ENCODE measurements around the gene OSTN.
"Not testable (repeated sequence)": the region's sequence is repeated elsewhere in the genome, so short reads cannot be mapped to it uniquely, and the experiment has no call there.

Gene OSTN

GRCh38 chr3:191235331-191236314 lies 36.6 kb downstream of the OSTN start:
- DNase-seq (ENCODE audit: low spot score) = no peak

DNA sequence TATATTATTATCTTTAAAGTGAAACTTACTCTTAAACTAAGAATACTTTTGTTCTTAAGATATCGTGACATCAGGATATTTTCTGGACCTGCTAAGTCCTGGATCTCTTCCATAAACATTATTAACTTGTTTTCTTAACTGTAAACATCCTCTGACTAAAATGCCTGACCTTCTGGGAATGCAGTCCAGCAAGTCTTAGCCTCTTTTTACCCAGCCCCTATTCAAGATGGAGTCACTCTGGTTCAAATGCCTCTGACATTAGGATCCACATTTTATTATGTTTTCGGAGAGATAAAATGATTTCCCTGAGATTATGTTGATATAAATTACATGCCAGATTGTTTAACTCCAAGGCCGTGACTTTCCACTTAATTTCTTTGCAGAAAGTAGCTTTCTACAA lies 37.6 kb downstream of the OSTN start:
- DNase-seq (ENCODE audit: low spot score) = no peak

GRCh38 chr3:191237047-191237882 lies 38.2 kb downstream of the OSTN start:
- DNase-seq (ENCODE audit: low spot score) = no peak

DNA sequence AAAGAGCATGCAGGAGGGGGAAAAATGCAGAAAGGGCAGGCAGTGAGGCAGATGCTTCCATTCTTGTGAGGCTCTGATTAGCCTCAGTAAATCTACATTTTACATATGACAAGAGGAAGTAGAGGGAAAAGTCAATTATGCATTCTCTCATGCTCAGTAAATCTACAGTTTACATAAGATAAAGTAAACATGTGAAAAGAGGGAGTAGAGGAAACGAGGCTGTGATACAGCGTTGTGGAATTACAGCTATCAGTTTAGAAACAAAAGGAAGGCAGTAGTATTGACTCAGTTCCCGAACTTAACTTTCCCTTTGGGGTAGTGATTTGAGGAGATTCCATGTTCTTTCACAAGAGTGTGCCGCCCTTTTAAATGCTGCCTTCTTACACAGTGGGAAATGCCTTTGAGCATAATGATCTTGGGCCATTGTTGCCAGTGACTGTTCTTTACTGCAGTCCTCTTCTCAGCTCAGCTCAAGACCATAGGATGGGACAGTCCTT lies 39.3 kb downstream of the OSTN start:
- no peak for DNase-seq (ENCODE audit: low spot score)

DNA sequence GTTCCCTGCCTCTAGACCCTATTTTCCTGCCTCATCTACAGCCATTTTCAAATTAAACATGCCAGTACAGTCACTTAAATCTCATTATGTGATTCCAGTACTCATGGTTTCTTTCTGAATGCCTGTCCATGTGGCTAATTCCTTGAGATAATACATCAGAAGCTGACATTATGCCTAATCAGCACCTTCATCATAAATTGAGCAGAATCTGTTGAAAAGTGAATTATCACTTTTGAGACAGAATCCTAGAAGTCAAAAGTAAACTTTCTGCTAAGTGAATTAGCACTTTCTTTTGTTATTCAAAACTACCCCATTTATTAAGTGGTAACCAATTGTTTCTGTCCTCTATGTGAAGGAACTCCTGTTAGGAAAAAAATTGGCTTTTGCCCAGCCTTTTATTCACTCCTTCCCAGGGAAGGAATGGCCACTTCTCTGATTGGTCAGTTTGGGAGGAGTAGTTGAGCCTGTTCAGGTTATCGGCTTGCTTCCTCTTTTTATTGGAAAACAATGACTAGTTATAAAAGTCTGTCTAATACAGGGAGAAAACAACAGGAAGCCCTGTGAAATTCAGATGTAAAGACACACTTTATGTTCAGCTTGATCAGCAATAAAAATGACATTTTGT lies 40.5 kb downstream of the OSTN start:
- DNase-seq (ENCODE audit: low spot score) = no peak

DNA sequence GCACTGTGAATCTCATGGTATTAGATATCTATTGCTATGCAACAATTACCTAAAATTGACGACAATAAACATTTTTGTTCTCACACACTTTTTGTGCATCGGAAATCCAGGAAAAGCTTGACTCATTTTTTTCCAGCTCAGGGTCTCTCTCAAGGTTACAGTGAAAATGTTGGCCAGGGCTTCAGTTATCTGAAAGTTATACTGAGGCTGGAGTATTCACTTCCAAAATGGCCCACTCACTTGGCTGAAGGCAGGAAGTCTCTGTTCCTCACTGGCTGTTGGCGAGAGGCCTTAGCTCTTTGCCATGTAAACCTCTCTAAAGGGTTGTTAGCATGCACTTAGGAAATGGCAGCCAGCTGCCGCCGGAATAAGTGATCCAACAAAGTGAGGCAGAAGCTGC lies 41.4 kb downstream of the OSTN start:
- DNase-seq (ENCODE audit: low spot score) = no peak

- no peak for DNase-seq (ENCODE audit: low spot score)
Measured at GRCh38 chr3:191244242-191244867, 45.3 kb downstream of the OSTN start.

DNA sequence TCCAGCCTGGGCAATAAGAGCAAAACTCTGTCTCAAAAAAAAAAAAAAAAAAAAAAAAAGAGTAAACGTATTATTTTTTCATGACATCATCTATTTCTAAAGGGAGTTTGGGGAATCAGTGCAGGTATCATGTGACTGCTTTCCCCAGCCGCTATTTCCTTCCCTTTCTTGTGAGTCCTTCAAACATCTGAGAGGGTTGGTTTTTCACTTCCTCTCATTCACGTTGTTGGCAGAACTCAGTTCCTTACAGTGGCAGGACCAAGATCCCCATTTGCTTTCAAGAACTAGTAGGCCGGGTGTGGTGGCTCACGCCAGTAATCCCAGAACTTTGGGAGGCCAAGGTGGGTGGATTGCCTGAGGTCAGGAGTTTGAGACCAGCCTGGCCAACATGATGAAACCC lies 47.0 kb downstream of the OSTN start:
- DNase-seq (ENCODE audit: low spot score) = not testable (repeated sequence)

DNA sequence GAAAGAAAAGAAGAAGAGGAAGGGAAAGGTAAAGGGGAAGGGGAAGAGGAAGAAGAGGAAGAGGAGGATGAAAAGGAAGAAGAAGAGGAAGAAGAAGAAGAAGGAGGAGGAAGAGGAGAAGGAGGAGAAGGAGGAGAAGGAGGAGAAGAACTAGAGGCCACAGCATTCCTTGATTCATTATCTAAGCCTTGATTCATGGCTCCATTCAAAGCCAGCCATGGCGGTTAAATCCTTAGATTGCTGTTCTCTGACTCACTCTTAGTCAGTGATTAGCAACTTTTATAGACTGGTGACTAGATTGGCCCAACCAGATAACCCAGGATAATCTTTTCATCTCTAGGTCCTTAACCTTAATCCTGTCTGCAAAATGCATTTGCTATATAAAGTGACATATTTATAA lies 47.6 kb downstream of the OSTN start:
- DNase-seq (ENCODE audit: low spot score) = no peak

- no peak for DNase-seq (ENCODE audit: low spot score)
Measured at GRCh38 chr3:191253089-191253799, 54.2 kb downstream of the OSTN start.

DNA sequence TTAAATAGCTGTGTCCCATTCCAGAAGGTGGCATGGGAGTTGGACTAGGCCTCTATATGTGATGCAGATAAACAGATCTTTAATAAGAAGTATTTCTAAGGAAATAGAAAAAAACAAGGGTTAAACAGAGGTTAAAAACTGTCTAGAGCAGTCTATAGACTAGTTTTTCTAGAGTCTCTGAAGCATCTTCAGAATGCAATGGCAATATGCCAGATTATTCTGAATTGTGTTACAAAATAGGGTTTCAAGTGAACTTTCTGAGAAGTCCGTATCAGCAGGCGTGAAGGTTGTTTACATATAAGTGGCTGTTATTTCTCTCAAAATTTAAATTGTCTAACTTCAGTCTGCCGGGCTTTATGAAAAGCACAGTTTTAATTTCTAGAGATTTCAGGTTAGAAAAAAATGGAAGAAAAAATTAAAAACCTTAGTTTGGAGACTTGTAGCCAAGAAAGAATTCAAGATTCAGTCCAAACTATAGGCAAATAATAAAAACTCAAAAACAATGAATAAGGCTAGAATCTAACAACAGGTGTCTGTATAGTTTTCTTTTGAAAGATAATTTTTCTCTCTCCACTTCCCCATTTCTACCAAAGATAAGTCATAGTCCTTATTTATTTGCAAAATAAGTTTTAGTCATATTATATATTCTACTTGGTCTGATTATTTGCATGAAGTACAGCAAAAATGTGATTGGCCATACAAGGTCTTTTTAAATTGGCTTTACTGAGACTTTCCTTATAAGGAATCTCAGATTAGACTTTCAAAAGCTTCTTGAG lies 55.2 kb downstream of the OSTN start:
- DNase-seq (ENCODE audit: low spot score) = no peak

GRCh38 chr3:191255156-191255555 lies 56.1 kb downstream of the OSTN start:
- DNase-seq (ENCODE audit: low spot score) = no peak

GRCh38 chr3:191256405-191256804 lies 57.4 kb downstream of the OSTN start:
- DNase-seq (ENCODE audit: low spot score) = no peak

GRCh38 chr3:191257286-191257685 lies 58.2 kb downstream of the OSTN start:
- DNase-seq (ENCODE audit: low spot score) = no peak

GRCh38 chr3:191259486-191259885 lies 60.4 kb downstream of the OSTN start:
- DNase-seq (ENCODE audit: low spot score) = no peak

GRCh38 chr3:191260431-191261303 lies 61.6 kb downstream of the OSTN start:
- DNase-seq (ENCODE audit: low spot score) = no peak

- DNase-seq (ENCODE audit: low spot score) = no peak
Measured at GRCh38 chr3:191261304-191261638, 62.2 kb downstream of the OSTN start.

DNA sequence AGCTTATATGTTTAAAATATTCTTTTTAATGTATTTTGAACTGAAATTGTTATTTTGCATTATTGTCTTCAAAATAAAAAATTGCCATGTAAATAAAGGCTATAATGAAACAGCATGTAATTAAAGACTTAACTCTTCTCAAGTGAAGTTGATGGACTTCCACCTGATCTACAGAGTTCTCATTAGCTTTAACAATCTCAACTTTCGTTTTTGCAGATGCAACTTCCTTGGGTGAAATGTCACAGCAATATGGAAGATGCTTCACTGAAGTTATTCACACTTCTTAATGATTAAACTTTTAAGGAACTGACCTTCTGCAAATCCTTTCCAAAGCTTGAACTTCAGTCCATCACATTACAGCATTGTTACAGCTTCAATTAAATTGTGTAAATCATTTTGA lies 63.6 kb downstream of the OSTN start:
- no peak for DNase-seq (ENCODE audit: low spot score)

DNA sequence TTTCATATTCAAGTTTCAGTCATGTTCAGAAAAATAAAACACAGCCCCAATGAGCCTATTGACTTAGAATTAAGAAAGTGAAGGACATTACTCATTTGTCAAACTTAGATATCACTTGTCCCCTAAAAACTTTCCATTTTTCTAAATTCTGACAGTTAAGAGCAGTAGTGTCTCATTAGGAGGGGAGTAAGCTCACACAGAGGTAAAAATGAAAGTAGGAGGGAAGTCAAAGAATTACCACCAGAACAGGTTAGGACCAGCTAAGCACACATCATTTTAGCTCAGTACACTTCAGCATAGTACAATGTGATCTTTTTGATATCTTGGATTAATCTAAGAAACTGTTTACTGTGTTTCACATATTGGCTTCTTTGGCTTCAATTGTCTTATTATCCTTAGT lies 64.3 kb downstream of the OSTN start:
- no peak for DNase-seq (ENCODE audit: low spot score)

DNA sequence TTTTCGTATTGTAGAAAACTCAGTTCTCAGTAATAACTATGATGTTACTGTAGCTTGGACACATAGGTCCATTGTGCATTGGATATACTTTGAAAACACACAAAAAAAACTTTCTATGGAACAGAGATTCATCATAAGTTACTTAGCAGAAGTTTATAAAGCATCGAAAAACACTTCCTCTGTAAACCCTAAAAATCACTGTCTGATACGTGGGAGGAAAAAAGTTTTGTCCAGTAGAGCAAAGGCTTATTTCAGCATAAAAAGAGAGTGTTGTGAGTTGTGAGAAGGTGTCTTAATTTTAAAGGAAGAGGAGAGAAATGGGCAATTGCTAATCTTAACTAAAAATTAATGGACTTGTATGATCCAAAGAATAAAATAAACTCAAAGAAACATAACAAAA lies 64.8 kb downstream of the OSTN start:
- no peak for DNase-seq (ENCODE audit: low spot score)

Measured in HuH-7 (cell line).